A549 (cell line): Measurements from ENCODE around the gene OR52E5. TPM values are rescaled to one million over a fixed set of nuclear protein-coding genes. Genes with fewer than 3 reads are reported as not detected.

ENCODE experiments used
- ATAC-seq, 2 experiments: fragments of 200-7000 bp in 1 of 2; fragments of >200 bp in 1 of 2; cut with Nextera tagmentation in 1 of 2; cut with Tn5 transposase in 1 of 2; 3 replicates each; pipeline versions ENCODE4 v1.8.0 to v1.9.1; 2018 to 2020; ENCODE audit warnings: mild to moderate bottlenecking in 1 of 2, moderate library complexity in 1 of 2
- CTCF ChIA-PET: fragments of 300-600 bp; sonication (Branson Sonifier 250); formaldehyde crosslinking; extraction: SDS; loops from one replicate; lab custom pipeline; 2021; ENCODE audit warnings: antibody characterized with exemption, inconsistent platforms; lab: Yijun Ruan, JAX
- POLR2A ChIA-PET: fragments of 350-600 bp; formaldehyde crosslinking; extraction: SDS; loops from one replicate; lab custom pipeline; 2021; ENCODE audit warnings: antibody characterized with exemption, inconsistent platforms; lab: Yijun Ruan, JAX
- DNase-seq, 2 experiments: peaks; one replicate each; pipeline versions ENCODE4 v3.0.0 to v3.0.0-alpha.2; 2011 to 2016; ENCODE audit warnings: low read depth in 1 of 2, low spot score in 1 of 2
- FAIRE-seq: peaks from 2 replicates; lab custom pipeline; 2011; peaks lifted over from hg19 to GRCh38; lab: Jason Lieb, UNC
- H3K27ac ChIP-seq, 2 experiments: fragments of >200 bp; sonication (Bioruptor Twin); formaldehyde crosslinking; 3 replicates each; pipeline ENCODE4 v1.5.1; 2016 to 2017
- H3K4me1 ChIP-seq: fragments of >200 bp; sonication (Bioruptor Twin); formaldehyde crosslinking; 3 replicates; pipeline ENCODE4 v1.6.1; 2016
- H3K4me2 ChIP-seq: fragments of >200 bp; sonication (Bioruptor Twin); formaldehyde crosslinking; 3 replicates; pipeline ENCODE4 v1.6.1; 2016
- H3K4me3 ChIP-seq: fragments of >200 bp; sonication (Bioruptor Twin); formaldehyde crosslinking; 3 replicates; pipeline ENCODE4 v1.5.1; 2016
- H3K9me3 ChIP-seq: fragments of >200 bp; sonication (Bioruptor Twin); formaldehyde crosslinking; 3 replicates; pipeline ENCODE4 v1.6.1; 2016
- BHLHE40 ChIP-seq: IDR thresholded peaks from 2 replicates; pipeline ENCODE4 v1.6.1; 2012; ENCODE audit warnings: low read depth, low read length, inconsistent platforms
- EHF ChIP-seq: fragments of 250-450 bp; sonication (Bioruptor Pico); IDR thresholded peaks from 2 replicates; pipeline ENCODE4 v1.5.0; 2020; ENCODE audit warnings: mild to moderate bottlenecking
- ELK1 ChIP-seq: fragments of 150-350 bp; IDR thresholded peaks from 2 replicates; pipeline ENCODE4 v1.6.1; 2014; ENCODE audit warnings: low read depth, mild to moderate bottlenecking, low read length
- ESRRA ChIP-seq: fragments of 150-350 bp; IDR thresholded peaks from 2 replicates; pipeline ENCODE4 v1.6.1; 2014; ENCODE audit warnings: mild to moderate bottlenecking, low read length, borderline replicate concordance
- FOSB ChIP-seq: fragments of 250-450 bp; sonication (Bioruptor Pico); IDR thresholded peaks from 2 replicates; pipeline ENCODE4 v1.5.0; 2020; ENCODE audit warnings: mild to moderate bottlenecking, moderate library complexity
- FOSL2 ChIP-seq, 2 experiments: fragments of 450-650 bp in 1 of 2; fragments of >200 bp in 1 of 2; sonication (Bioruptor Twin) in 1 of 2; formaldehyde crosslinking; IDR thresholded peaks; 2 replicates each; pipeline versions ENCODE4 v1.5.0 to v1.6.1; 2016 to 2020; ENCODE audit warnings: mild to moderate bottlenecking in 1 of 2, moderate library complexity in 1 of 2
- FOXS1 ChIP-seq: fragments of 250-450 bp; sonication (Bioruptor Pico); IDR thresholded peaks from 2 replicates; pipeline ENCODE4 v1.5.0; 2020; ENCODE audit warnings: mild to moderate bottlenecking, moderate library complexity
- HEYL ChIP-seq: fragments of 250-450 bp; sonication (Bioruptor Pico); IDR thresholded peaks from 2 replicates; pipeline ENCODE4 v1.8.0; 2021; ENCODE audit warnings: mild to moderate bottlenecking, moderate library complexity
- HOXA7 ChIP-seq: fragments of 250-450 bp; sonication (Bioruptor Pico); IDR thresholded peaks from 2 replicates; pipeline ENCODE4 v1.5.0; 2020; ENCODE audit warnings: mild to moderate bottlenecking, moderate library complexity
- KDM1A ChIP-seq: fragments of 200-600 bp; sonication (generic); IDR thresholded peaks from 2 replicates; pipeline ENCODE4 v1.6.1; 2016; ENCODE audit warnings: low read depth, mild to moderate bottlenecking
- MAZ ChIP-seq: fragments of 150-350 bp; IDR thresholded peaks from 2 replicates; pipeline ENCODE4 v1.6.1; 2014; ENCODE audit warnings: antibody characterized with exemption, low read depth, low read length, borderline replicate concordance
- NFE2L2 ChIP-seq: fragments of 150-350 bp; conservative IDR thresholded peaks from 2 replicates; pipeline ENCODE4 v1.6.1; 2014; ENCODE audit warnings: low read length
- NR3C1 ChIP-seq: fragments of >200 bp; sonication (Bioruptor Twin); formaldehyde crosslinking; IDR thresholded peaks from 3 replicates; pipeline ENCODE4 v1.6.1; 2017
- PHF8 ChIP-seq: fragments of 200-600 bp; sonication (generic); IDR thresholded peaks from 2 replicates; pipeline ENCODE4 v1.6.1; 2016; ENCODE audit warnings: low read depth, mild to moderate bottlenecking, antibody characterized with exemption, moderate library complexity, borderline replicate concordance
- POLR2A ChIP-seq: IDR thresholded peaks from 2 replicates; pipeline ENCODE4 v1.6.1; 2012; ENCODE audit warnings: mild to moderate bottlenecking, low read length
- RARB ChIP-seq: fragments of 250-450 bp; sonication (Bioruptor Pico); IDR thresholded peaks from 2 replicates; pipeline ENCODE4 v1.8.0; 2021; ENCODE audit warnings: mild to moderate bottlenecking, moderate library complexity
- RFX5 ChIP-seq: fragments of 450-650 bp; IDR thresholded peaks from 2 replicates; pipeline ENCODE4 v1.7.1; 2014; ENCODE audit warnings: antibody characterized with exemption, mild to moderate bottlenecking, moderate library complexity
- SMC3 ChIP-seq: fragments of >200 bp; sonication (Bioruptor Twin); formaldehyde crosslinking; IDR thresholded peaks from 3 replicates; pipeline ENCODE4 v1.6.1; 2018; ENCODE audit warnings: inconsistent platforms
- SREBF2 ChIP-seq: fragments of 450-650 bp; IDR thresholded peaks from 2 replicates; pipeline ENCODE4 v1.6.1; 2014; ENCODE audit warnings: mild to moderate bottlenecking, moderate library complexity
- ZFP36 ChIP-seq: fragments of 450-650 bp; IDR thresholded peaks from 2 replicates; pipeline ENCODE4 v1.6.1; 2014; ENCODE audit warnings: borderline replicate concordance; ENCODE audit not compliant: partially characterized antibody
- ZNF302 ChIP-seq: fragments of 250-450 bp; sonication (Bioruptor Pico); IDR thresholded peaks from 2 replicates; pipeline ENCODE4 v1.9.0; 2021; ENCODE audit warnings: inconsistent platforms, mild to moderate bottlenecking, moderate library complexity
- WGBS: methylation state at CpG from one replicate; pipeline ENCODE4 v1.1.6; 2017; ENCODE audit errors: missing lambda C conversion rate; 5-methylcytosine and 5-hydroxymethylcytosine counted together
- polyA plus RNA-seq, 4 experiments: library from polyadenylated mRNA; depleted of rRNA in 3 of 4; stranded (reverse); fragments of >200 nt; fragmentation: RNase III in 1 of 4; extraction: RNeasy Plus Mini Kit Qiagen cat#74134 plus additional on column Dnase treatment in 1 of 4; gene quantifications; 2 replicates in 3 of 4; 3 replicates in 1 of 4; pipeline ENCODE4 v1.2.3, GENCODE V29; 2011 to 2017
- TF ChIP-seq, protein P1 (sequence below): fragments of >200 bp; sonication (Bioruptor Twin); formaldehyde crosslinking; IDR thresholded peaks from 3 replicates; pipeline ENCODE4 v1.5.1; 2016
- TF ChIP-seq, protein P2 (sequence below): IDR thresholded peaks from 2 replicates; pipeline ENCODE4 v1.6.1; 2012
- TF ChIP-seq, protein P3 (sequence below): fragments of 200-600 bp; sonication (generic); IDR thresholded peaks from 2 replicates; pipeline ENCODE4 v1.6.1; 2016; ENCODE audit warnings: antibody characterized with exemption, mild to moderate bottlenecking, moderate library complexity

OR52E5 gene
- polyA plus RNA-seq, 2 of the 4 experiments (the other 2 are of a cell fraction) = not detected

GRCh38 chr11:5928811-5929210 lies 35.8 kb downstream of the OR52E5 start (continued):
- no peak for TF ChIP-seq SMC3
- TF ChIP-seq HOXA7 = no peak
- TF ChIP-seq KDM1A = no peak
- TF ChIP-seq FOXS1 (CRISPR knock-in tag) = no peak
- TF ChIP-seq NR3C1 = no peak
- no peak for TF ChIP-seq HEYL (CRISPR knock-in tag)
- no peak for TF ChIP-seq ZFP36
- no peak for TF ChIP-seq POLR2A
- TF ChIP-seq ZNF302 = no peak
- TF ChIP-seq, all 56 proteins: peak for 0

- WGBS = 70% methylated on average over 31 of the region's 31 CpGs
- no peak for FAIRE-seq
- POLR2A ChIA-PET = no interaction called here
Observed at GRCh38 chr11:5929571-5930368, 36.8 kb downstream of the OR52E5 start.

DNA sequence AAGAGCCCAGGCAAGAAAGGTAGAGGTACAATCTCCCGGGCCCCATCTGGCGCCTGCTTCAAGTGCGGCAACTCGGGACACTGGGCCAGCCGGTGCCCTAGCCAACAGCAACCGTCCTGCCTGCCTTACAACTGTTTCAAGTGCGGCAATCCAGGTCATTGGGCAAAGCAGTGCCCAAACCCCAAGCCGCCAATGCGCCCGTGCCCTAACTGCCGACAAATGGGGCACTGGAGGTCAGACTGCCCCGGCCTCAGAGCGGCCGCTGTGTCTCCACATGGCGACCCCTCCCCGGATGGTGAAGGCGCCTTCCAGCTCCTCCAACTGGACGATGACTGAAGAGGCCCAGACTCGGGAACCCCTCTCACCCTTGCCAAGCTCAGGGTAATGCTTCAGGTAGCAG lies 37.6 kb downstream of the OR52E5 start:
- TF ChIP-seq MAZ (no peak), FOSB (CRISPR knock-in tag) (no peak), NR3C1 (no peak), RARB (CRISPR knock-in tag) (no peak), FOSL2 (IDR thresholded peaks at IDR 0.05) (no peak), FOSL2 (CRISPR knock-in tag; IDR thresholded peaks at IDR 0.05) (no peak), SREBF2 (no peak), RFX5 (no peak), EHF (CRISPR knock-in tag) (no peak), NFE2L2 (no peak), ESRRA (no peak)
- TF ChIP-seq, protein P1, sequence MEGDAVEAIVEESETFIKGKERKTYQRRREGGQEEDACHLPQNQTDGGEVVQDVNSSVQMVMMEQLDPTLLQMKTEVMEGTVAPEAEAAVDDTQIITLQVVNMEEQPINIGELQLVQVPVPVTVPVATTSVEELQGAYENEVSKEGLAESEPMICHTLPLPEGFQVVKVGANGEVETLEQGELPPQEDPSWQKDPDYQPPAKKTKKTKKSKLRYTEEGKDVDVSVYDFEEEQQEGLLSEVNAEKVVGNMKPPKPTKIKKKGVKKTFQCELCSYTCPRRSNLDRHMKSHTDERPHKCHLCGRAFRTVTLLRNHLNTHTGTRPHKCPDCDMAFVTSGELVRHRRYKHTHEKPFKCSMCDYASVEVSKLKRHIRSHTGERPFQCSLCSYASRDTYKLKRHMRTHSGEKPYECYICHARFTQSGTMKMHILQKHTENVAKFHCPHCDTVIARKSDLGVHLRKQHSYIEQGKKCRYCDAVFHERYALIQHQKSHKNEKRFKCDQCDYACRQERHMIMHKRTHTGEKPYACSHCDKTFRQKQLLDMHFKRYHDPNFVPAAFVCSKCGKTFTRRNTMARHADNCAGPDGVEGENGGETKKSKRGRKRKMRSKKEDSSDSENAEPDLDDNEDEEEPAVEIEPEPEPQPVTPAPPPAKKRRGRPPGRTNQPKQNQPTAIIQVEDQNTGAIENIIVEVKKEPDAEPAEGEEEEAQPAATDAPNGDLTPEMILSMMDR = no peak
- TF ChIP-seq, protein P2, sequence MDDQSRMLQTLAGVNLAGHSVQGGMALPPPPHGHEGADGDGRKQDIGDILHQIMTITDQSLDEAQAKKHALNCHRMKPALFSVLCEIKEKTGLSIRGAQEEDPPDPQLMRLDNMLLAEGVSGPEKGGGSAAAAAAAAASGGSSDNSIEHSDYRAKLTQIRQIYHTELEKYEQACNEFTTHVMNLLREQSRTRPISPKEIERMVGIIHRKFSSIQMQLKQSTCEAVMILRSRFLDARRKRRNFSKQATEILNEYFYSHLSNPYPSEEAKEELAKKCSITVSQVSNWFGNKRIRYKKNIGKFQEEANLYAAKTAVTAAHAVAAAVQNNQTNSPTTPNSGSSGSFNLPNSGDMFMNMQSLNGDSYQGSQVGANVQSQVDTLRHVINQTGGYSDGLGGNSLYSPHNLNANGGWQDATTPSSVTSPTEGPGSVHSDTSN = no peak
- CTCF ChIA-PET = no interaction called here

More at GRCh38 chr11:5929571-5930368, 36.8 kb downstream of the OR52E5 start:
- DNase-seq = no peak
- no peaks in the 10 kb centered on the region for H3K4me1 ChIP-seq
- no peak for ATAC-seq
- peaks cover 5% of the 10 kb centered on the region; the same call in 1 of the 3 replicates for H3K9me3 ChIP-seq
- CTCF ChIA-PET = no interaction called here
- TF ChIP-seq FOSB (CRISPR knock-in tag) (no peak), FOSL2 (IDR thresholded peaks at IDR 0.05) (no peak), FOSL2 (CRISPR knock-in tag; IDR thresholded peaks at IDR 0.05) (no peak)
- TF ChIP-seq, all 56 proteins: peak for 0
- Histone ChIP-seq H3K27ac (no peak overlapping the region), H3K4me2 (no peak overlapping the region), H3K4me3 (no peak overlapping the region)

GRCh38 chr11:5931061-5931460 lies 38.1 kb downstream of the OR52E5 start:
- POLR2A ChIA-PET = no interaction called here
- Histone ChIP-seq H3K27ac (no peak overlapping the region), H3K4me2 (no peak overlapping the region), H3K4me1 (no peaks in the 10 kb centered on the region), H3K9me3 (peaks cover 5% of the 10 kb centered on the region; the same call in 1 of the 3 replicates), H3K4me3 (no peak overlapping the region)
- FAIRE-seq = no peak
- WGBS = 51% methylated on average over 8 of the region's 8 CpGs
- CTCF ChIA-PET = no interaction called here
- DNase-seq = no peak
- ATAC-seq = no peak
- TF ChIP-seq ELK1 (no peak), PHF8 (no peak), BHLHE40 (no peak)
- TF ChIP-seq, protein P3, sequence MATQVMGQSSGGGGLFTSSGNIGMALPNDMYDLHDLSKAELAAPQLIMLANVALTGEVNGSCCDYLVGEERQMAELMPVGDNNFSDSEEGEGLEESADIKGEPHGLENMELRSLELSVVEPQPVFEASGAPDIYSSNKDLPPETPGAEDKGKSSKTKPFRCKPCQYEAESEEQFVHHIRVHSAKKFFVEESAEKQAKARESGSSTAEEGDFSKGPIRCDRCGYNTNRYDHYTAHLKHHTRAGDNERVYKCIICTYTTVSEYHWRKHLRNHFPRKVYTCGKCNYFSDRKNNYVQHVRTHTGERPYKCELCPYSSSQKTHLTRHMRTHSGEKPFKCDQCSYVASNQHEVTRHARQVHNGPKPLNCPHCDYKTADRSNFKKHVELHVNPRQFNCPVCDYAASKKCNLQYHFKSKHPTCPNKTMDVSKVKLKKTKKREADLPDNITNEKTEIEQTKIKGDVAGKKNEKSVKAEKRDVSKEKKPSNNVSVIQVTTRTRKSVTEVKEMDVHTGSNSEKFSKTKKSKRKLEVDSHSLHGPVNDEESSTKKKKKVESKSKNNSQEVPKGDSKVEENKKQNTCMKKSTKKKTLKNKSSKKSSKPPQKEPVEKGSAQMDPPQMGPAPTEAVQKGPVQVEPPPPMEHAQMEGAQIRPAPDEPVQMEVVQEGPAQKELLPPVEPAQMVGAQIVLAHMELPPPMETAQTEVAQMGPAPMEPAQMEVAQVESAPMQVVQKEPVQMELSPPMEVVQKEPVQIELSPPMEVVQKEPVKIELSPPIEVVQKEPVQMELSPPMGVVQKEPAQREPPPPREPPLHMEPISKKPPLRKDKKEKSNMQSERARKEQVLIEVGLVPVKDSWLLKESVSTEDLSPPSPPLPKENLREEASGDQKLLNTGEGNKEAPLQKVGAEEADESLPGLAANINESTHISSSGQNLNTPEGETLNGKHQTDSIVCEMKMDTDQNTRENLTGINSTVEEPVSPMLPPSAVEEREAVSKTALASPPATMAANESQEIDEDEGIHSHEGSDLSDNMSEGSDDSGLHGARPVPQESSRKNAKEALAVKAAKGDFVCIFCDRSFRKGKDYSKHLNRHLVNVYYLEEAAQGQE = no peak
- TF ChIP-seq, protein P2 = no peak

More for the DNA sequence above, 37.6 kb downstream of the OR52E5 start:
- DNase-seq = no peak
- Histone ChIP-seq H3K4me3 (no peak overlapping the region), H3K9me3 (peaks cover 5% of the 10 kb centered on the region; the same call in 1 of the 3 replicates), H3K27ac (no peak overlapping the region), H3K4me1 (no peaks in the 10 kb centered on the region), H3K4me2 (no peak overlapping the region)
- POLR2A ChIA-PET = no interaction called here
- no peak for FAIRE-seq
- ATAC-seq = no peak
- 66% methylated on average over 12 of the region's 19 CpGs for WGBS
